NCI-H748 (cell line): ENCODE measurements around the gene CDC7.

Experiments used
- DNase-seq: peaks from one replicate; lab custom pipeline; 2025; ENCODE audit not compliant: unreplicated experiment; lab: John Stamatoyannopoulos, UW

The CDC7 gene

GRCh38 chr1:91572044-91572443, 71.4 kb downstream of the CDC7 start:
- no peak for DNase-seq
